Esophagus mucosa (tissue), 1 donor: Measurements from ENCODE around the gene RNF166. TPM values are rescaled to one million over a fixed set of nuclear protein-coding genes. Genes with fewer than 3 reads are reported as not detected.
A peak's percentile ranks its signal among the peaks of the same experiment; 100 is the strongest.

Experiments
- ATAC-seq: fragments of 200-7000 bp; cut with Tn5 transposase; one replicate; pipeline ENCODE4 v1.9.1; 2020
- total RNA-seq: library from RNA; stranded (reverse); gene quantifications from one replicate; pipeline ENCODE4 v1.2.4, GENCODE V29; 2023
- donor health status: DM: yes; HTN: yes; CAD: no.

RNF166 gene
- total RNA-seq, 1 donor from 2014 or later, result 4.7 TPM

- no peak for ATAC-seq
These were observed 988 bp upstream of the RNF166 start for GRCh38 chr16:88706965-88707826.

GRCh38 chr16:88705801-88706228 lies 393 bp downstream of the RNF166 start:
- ATAC-seq, result no peak

- ATAC-seq, result no peak
These were observed 1.0 kb downstream of the RNF166 start for GRCh38 chr16:88705076-88705684.

- ATAC-seq, result no peak
These were observed 2.5 kb downstream of the RNF166 start for GRCh38 chr16:88703486-88704309.

- no peak for ATAC-seq
These were observed 3.6 kb downstream of the RNF166 start for GRCh38 chr16:88702371-88703210.

- no peak for ATAC-seq
These were observed 4.4 kb downstream of the RNF166 start for GRCh38 chr16:88701581-88702370.

GRCh38 chr16:88700636-88701482 lies 5.3 kb downstream of the RNF166 start:
- peak; percentile 59 for ATAC-seq

GRCh38 chr16:88700322-88700635 lies 5.9 kb downstream of the RNF166 start:
- no peak for ATAC-seq

- no peak for ATAC-seq
These were observed 7.0 kb downstream of the RNF166 start for GRCh38 chr16:88699180-88699579.

GRCh38 chr16:88698646-88699045 lies 7.6 kb downstream of the RNF166 start:
- ATAC-seq, result no peak

- no peak for ATAC-seq
These were observed 8.2 kb downstream of the RNF166 start for GRCh38 chr16:88697831-88698615.

GRCh38 chr16:88697116-88697830 lies 8.9 kb downstream of the RNF166 start:
- no peak for ATAC-seq

GRCh38 chr16:88696441-88696840 lies 9.8 kb downstream of the RNF166 start:
- ATAC-seq, result no peak

- no peak for ATAC-seq
These were observed 10.5 kb downstream of the RNF166 start for GRCh38 chr16:88695753-88696152.

GRCh38 chr16:88695218-88695617 lies 11.0 kb downstream of the RNF166 start:
- no peak for ATAC-seq

- ATAC-seq, result no peak
These were observed 11.8 kb downstream of the RNF166 start for GRCh38 chr16:88694221-88695087.

GRCh38 chr16:88693420-88694177 lies 12.6 kb downstream of the RNF166 start:
- no peak for ATAC-seq
